Body of pancreas (tissue), 4 donors: Measurements from ENCODE around the gene MDM1. TPM values are rescaled to one million over a fixed set of nuclear protein-coding genes. Genes with fewer than 3 reads are reported as not detected.

ENCODE experiments used
- ATAC-seq: fragments of 150-250 bp; one replicate; pipeline ENCODE4 v1.9.1; 2016
- DNase-seq, 4 donors: peaks; one replicate each; pipeline ENCODE4 v3.0.0-alpha.2; 2019
- H3K27ac ChIP-seq, 4 donors: fragments of 200-600 bp; sonication (generic); 1 replicate in 3 of 4; 2 replicates in 1 of 4; pipeline versions ENCODE4 v1.5.1 to v1.6.1; 2016 to 2019; ENCODE audit warnings: mild to moderate bottlenecking in 1 of 4, mixed read lengths in 1 of 4, moderate library complexity in 1 of 4
- H3K27me3 ChIP-seq, 2 donors: fragments of 200-600 bp; sonication (generic); one replicate each; pipeline ENCODE4 v1.6.0; 2016; ENCODE audit warnings: mild to moderate bottlenecking in 1 of 2
- H3K36me3 ChIP-seq, 2 donors: fragments of 200-600 bp; sonication (generic); replicated peaks in 1 of 2; 2 replicates each; pipeline ENCODE4 v1.5.1; 2016; ENCODE audit warnings: low read depth in 2 of 2; ENCODE audit not compliant: insufficient read depth in 1 of 2
- H3K4me1 ChIP-seq: fragments of 200-600 bp; sonication (generic); one replicate; pipeline ENCODE4 v1.6.0; 2016
- H3K4me3 ChIP-seq, 2 donors: fragments of 200-600 bp; sonication (generic); 1 replicate in 1 of 2; 2 replicates in 1 of 2; pipeline ENCODE4 v1.5.1; 2016 to 2019
- H3K9me3 ChIP-seq, 3 donors: fragments of 200-600 bp; sonication (generic); 1 replicate in 2 of 3; 2 replicates in 1 of 3; pipeline ENCODE4 v1.5.1; 2016
- POLR2A ChIP-seq, 3 donors: fragments of 450-650 bp; IDR thresholded peaks; one replicate each; pipeline ENCODE4 v1.6.1; 2016; ENCODE audit warnings: antibody characterized with exemption in 3 of 3, mild to moderate bottlenecking in 2 of 3
- WGBS, 2 donors: methylation state at CpG; one replicate each; pipeline ENCODE4 v1.1.5; 2017; 5-methylcytosine and 5-hydroxymethylcytosine counted together
- intact Hi-C: fragments of 100-400 bp; cut with DNase I; formaldehyde crosslinking; loops from one replicate; pipeline ENCODE4 v1.15.1; 2023
- total RNA-seq, 2 donors: library from RNA; depleted of rRNA; stranded (reverse); fragments of >200 nt; gene quantifications; one replicate each; pipeline ENCODE4 v1.1.0, GENCODE V29; 2016
- TF ChIP-seq, protein P1 (sequence below), 7 experiments: fragments of 450-650 bp in 4 of 7; fragments of 200-600 bp in 3 of 7; sonication (generic) in 3 of 7; IDR thresholded peaks; one replicate each; pipeline ENCODE4 v1.5.1; 2016 to 2019; ENCODE audit warnings: antibody characterized with exemption in 7 of 7

MDM1 gene
- total RNA-seq, 2 donors from 2014 or later, result 6.0 to 10.9 TPM

DNA sequence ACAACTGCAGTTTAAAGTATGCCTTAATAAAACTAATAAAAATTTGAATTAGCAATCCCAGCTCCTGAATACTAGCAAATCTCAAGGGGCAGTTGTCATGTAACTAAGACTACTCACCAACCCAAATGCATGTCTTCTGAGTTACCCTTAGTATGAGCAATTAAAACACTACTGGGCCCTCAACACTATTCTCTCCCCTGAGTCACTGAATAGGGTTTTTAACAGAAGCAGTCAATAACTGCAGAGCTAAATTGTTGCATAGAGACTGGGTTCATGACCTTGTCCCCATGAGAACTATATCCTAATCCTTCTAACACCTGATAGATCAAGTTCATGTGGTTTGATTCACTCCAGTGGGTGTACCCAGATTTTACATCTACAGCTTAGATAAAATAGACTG is 38.8 kb downstream of the MDM1 start:
- intact Hi-C loops, result no loop called here
- DNase-seq, result no peak
- H3K27me3 ChIP-seq, result no peaks in the 10 kb centered on the region
- H3K27ac ChIP-seq, result peak overlapping the region in 2 of 4 donors; percentile 3 to 51
- no peaks in the 10 kb centered on the region for H3K36me3 ChIP-seq
- no peak for ATAC-seq
- no peak overlapping the region for H3K4me3 ChIP-seq
- TF ChIP-seq, protein P1, sequence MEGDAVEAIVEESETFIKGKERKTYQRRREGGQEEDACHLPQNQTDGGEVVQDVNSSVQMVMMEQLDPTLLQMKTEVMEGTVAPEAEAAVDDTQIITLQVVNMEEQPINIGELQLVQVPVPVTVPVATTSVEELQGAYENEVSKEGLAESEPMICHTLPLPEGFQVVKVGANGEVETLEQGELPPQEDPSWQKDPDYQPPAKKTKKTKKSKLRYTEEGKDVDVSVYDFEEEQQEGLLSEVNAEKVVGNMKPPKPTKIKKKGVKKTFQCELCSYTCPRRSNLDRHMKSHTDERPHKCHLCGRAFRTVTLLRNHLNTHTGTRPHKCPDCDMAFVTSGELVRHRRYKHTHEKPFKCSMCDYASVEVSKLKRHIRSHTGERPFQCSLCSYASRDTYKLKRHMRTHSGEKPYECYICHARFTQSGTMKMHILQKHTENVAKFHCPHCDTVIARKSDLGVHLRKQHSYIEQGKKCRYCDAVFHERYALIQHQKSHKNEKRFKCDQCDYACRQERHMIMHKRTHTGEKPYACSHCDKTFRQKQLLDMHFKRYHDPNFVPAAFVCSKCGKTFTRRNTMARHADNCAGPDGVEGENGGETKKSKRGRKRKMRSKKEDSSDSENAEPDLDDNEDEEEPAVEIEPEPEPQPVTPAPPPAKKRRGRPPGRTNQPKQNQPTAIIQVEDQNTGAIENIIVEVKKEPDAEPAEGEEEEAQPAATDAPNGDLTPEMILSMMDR (IDR thresholded peaks at IDR 0.05), result no peak
- TF ChIP-seq POLR2A (IDR thresholded peaks at IDR 0.05), result no peak
- H3K9me3 ChIP-seq, result no peaks in the 10 kb centered on the region
- H3K4me1 ChIP-seq, result peaks cover 40% of the 10 kb centered on the region

DNA sequence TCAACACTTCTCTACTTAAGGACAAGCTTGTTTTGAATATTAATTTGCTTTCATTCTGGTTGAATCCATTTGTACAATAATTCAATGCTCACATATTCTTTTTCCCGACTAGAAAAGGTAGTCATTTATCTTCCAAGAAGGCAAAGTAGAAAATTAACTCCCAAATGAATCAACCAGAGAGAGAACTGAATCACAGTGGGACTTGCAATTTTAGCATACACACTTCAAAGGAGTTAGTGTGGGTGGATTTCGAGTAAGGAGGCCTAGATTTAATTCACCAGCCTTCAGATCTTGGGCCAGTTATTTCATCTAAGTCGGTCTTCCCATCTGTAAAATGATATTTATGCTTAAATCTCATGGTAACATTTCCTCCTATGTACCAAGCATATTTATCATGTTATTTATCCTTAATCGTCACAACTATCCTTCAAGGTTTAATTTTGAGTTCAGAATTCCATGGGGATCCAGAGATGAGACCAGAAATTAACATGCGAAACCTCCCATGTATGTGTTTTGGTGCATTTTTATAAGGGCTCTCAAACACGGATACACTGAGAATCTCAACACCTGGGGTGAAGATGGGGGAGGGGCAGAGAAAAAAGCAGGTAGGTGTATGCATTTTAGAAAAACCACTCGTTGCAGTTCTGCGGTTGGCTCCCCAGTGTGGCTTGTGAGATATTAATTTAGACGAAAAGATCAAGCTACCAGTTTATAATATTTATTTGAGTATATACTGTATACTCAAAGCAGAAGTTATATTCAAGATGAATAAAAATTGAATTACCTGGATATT is 39.8 kb downstream of the MDM1 start:
- peak overlapping the region in 3 of 4 donors; percentile 18 to 33 (median 26) for H3K27ac ChIP-seq
- no peaks in the 10 kb centered on the region for H3K36me3 ChIP-seq
- DNase-seq (peak; percentile 52 to 81 (median 61)), ATAC-seq (peak; percentile 42)
- no peaks in the 10 kb centered on the region for H3K9me3 ChIP-seq
- TF ChIP-seq, protein P1 (IDR thresholded peaks at IDR 0.05), result no peak
- TF ChIP-seq POLR2A (IDR thresholded peaks at IDR 0.05), result no peak
- H3K4me3 ChIP-seq, result no peak overlapping the region
- no peaks in the 10 kb centered on the region for H3K27me3 ChIP-seq
- peaks cover 30% of the 10 kb centered on the region for H3K4me1 ChIP-seq
- intact Hi-C loops, result no loop called here
- WGBS, 2 donors, result 37 to 48% methylated on average over 9 of the region's 9 CpGs

DNA sequence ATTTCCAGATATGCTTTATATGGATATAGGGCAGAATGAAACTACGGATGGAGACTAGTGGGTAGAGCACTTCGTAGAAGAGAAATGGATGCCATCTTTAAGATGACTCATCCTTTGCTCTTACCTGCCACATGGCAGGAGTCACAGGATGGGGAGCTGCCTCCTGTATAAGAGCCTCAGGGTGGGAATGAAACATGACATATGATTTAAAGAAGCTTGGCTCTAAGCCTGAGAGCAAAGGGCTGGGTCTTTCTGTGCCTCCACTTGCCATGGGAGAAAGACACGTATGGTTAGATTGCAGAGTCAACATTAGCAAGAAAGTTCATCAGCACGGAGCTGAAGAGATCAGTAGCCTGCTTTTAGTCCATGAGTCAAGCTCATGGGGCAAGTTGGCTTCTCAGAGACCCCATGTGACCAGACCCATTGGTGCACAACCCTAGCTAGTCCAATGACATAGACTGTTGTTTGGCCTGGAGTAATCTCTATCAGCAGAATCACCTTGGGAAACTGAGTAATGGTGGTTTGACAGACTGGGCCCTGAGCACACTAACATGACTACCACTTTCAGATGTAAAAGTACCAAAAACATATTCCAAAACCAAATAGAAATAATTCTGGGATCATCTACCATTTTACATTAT is 40.6 kb downstream of the MDM1 start:
- Histone ChIP-seq H3K9me3 (no peaks in the 10 kb centered on the region), H3K36me3 (no peaks in the 10 kb centered on the region), H3K27ac (no peak overlapping the region), H3K27me3 (no peaks in the 10 kb centered on the region), H3K4me1 (peaks cover 27% of the 10 kb centered on the region), H3K4me3 (no peak overlapping the region)
- intact Hi-C loops, result no loop called here
- no peak for DNase-seq
- 86 to 91% methylated on average over 4 of the region's 4 CpGs for WGBS, 2 donors
- no peak for ATAC-seq
- TF ChIP-seq, protein P1 (IDR thresholded peaks at IDR 0.05), result no peak
- no peak for TF ChIP-seq POLR2A (IDR thresholded peaks at IDR 0.05)

DNA sequence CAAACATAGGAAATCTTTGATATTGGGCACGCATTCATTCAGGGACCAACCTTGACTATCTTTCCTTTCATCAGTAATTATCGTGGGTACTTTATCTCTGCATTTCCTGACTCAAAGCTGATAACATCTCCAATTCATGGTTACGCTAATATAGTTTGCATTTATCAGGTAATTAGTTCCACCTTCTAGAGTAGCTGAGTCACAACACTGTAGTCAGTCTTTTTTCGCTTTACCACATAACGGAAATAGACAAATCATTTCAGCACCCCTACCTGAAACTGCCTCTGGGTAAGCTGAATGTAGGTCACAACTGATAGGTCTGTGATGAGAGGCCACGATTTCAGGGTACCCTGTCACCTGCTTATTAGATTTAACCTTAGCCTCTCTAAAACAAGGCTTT is 42.0 kb downstream of the MDM1 start:
- WGBS, 2 donors, result 68 to 77% methylated on average over 6 of the region's 6 CpGs
- Histone ChIP-seq H3K27ac (no peak overlapping the region), H3K4me1 (peaks cover 27% of the 10 kb centered on the region), H3K4me3 (no peak overlapping the region), H3K36me3 (no peaks in the 10 kb centered on the region), H3K9me3 (no peaks in the 10 kb centered on the region), H3K27me3 (no peaks in the 10 kb centered on the region)
- TF ChIP-seq, protein P1 (IDR thresholded peaks at IDR 0.05), result no peak
- TF ChIP-seq POLR2A (IDR thresholded peaks at IDR 0.05), result no peak
- ATAC-seq (no peak), DNase-seq (no peak)
- intact Hi-C loops, result no loop called here
